HG02610 (cell line): ENCODE measurements around the gene GLYATL1B.

ENCODE experiments used
- ATAC-seq: cut with Tn5 transposase; IDR thresholded peaks from one replicate; pipeline ENCODE4 v1.9.1; 2021; ENCODE audit warnings: mild to moderate bottlenecking, moderate library complexity; ENCODE audit not compliant: unreplicated experiment

Gene GLYATL1B

GRCh38 chr11:59144096-59144495, 58.0 kb downstream of the GLYATL1B start:
- ATAC-seq, result no peak
